ENCODE data around the gene ZMIZ1.

- TF ChIP-seq POLR2A (IDR thresholded peaks at IDR 0.05) (no peak), CTCF (IDR thresholded peaks at IDR 0.05) (no peak)
Observed at GRCh38 chr10:79336739-79337138, 268.0 kb downstream of the ZMIZ1 start.

Data from body of pancreas (tissue), 4 donors.